Prostate gland (tissue), 2 donors: Measurements from ENCODE around the gene STK24. TPM values are rescaled to one million over a fixed set of nuclear protein-coding genes. Genes with fewer than 3 reads are reported as not detected.

Experiments used
- DNase-seq: peaks from one replicate; pipeline ENCODE4 v3.0.0-alpha.2; 2019; ENCODE audit warnings: low spot score
- H3K27ac ChIP-seq, 2 donors: fragments of 200-600 bp; sonication (generic); 2 replicates each; pipeline ENCODE4 v1.5.1; 2017 to 2019
- H3K27me3 ChIP-seq: fragments of 200-600 bp; sonication (generic); replicated peaks from 2 replicates; pipeline ENCODE4 v1.5.1; 2019; ENCODE audit not compliant: insufficient read depth
- H3K36me3 ChIP-seq, 2 donors: fragments of 200-600 bp; sonication (generic); 1 replicate in 1 of 2; 2 replicates in 1 of 2; pipeline versions ENCODE4 v1.5.1 to v1.8.1; 2017 to 2019
- H3K4me1 ChIP-seq: fragments of 200-600 bp; sonication (generic); replicated peaks from 2 replicates; pipeline ENCODE4 v1.5.1; 2019
- H3K4me3 ChIP-seq, 2 donors: fragments of 200-600 bp; sonication (generic); 2 replicates each; pipeline ENCODE4 v1.5.1; 2017 to 2019
- H3K9me3 ChIP-seq: fragments of 200-600 bp; sonication (generic); 2 replicates; pipeline ENCODE4 v1.5.1; 2017
- CTCF ChIP-seq, 4 experiments: fragments of 200-600 bp in 2 of 4; fragments of 450-650 bp in 2 of 4; sonication (generic) in 2 of 4; IDR thresholded peaks; 1 replicate in 3 of 4; 2 replicates in 1 of 4; pipeline ENCODE4 v1.5.1; 2016 to 2019; ENCODE audit warnings: antibody characterized with exemption in 4 of 4, mild to moderate bottlenecking in 2 of 4, moderate library complexity in 2 of 4
- POLR2A ChIP-seq: fragments of 450-650 bp; IDR thresholded peaks from one replicate; pipeline ENCODE4 v1.6.1; 2016; ENCODE audit warnings: antibody characterized with exemption, mild to moderate bottlenecking
- POLR2AphosphoS5 ChIP-seq: sonication (generic); formaldehyde crosslinking; IDR thresholded peaks from one replicate; pipeline ENCODE4 v1.6.1; 2017; ENCODE audit warnings: antibody characterized with exemption
- WGBS: methylation state at CpG from one replicate; pipeline ENCODE4 v1.1.5; 2018; 5-methylcytosine and 5-hydroxymethylcytosine counted together
- intact Hi-C: fragments of 100-400 bp; cut with DNase I; formaldehyde crosslinking; loops from one replicate; pipeline ENCODE4 v1.14.2; 2022
- total RNA-seq, 2 donors: library from RNA; depleted of rRNA; stranded (reverse); fragments of >200 nt; gene quantifications; one replicate each; pipeline ENCODE4 v1.1.0, GENCODE V29; 2016

The STK24 gene
- total RNA-seq, 2 donors from 2014 or later = 80.5 to 187 TPM

- 45% methylated on average over 6 of the region's 6 CpGs for whole genome bisulfite sequencing
- intact Hi-C loops = no loop called here
- H3K9me3 ChIP-seq = no peaks in the 10 kb centered on the region
- no peaks in the 10 kb centered on the region for H3K36me3 ChIP-seq
- peak; percentile 21 for DNase-seq
- H3K27me3 ChIP-seq = no peaks in the 10 kb centered on the region
- H3K4me1 ChIP-seq = no peaks in the 10 kb centered on the region
- no peak overlapping the region for H3K4me3 ChIP-seq
- no peak overlapping the region for H3K27ac ChIP-seq
- peak; percentile 23 for TF ChIP-seq POLR2AphosphoS5
- TF ChIP-seq CTCF (IDR thresholded peaks at IDR 0.05) = no peak
These were observed 6.0 kb upstream of the STK24 start for GRCh38 chr13:98582947-98583346.

GRCh38 chr13:98581971-98582702 lies 5.2 kb upstream of the STK24 start:
- Histone ChIP-seq H3K4me1 (no peaks in the 10 kb centered on the region), H3K27me3 (no peaks in the 10 kb centered on the region), H3K27ac (no peak overlapping the region), H3K4me3 (no peak overlapping the region), H3K36me3 (no peaks in the 10 kb centered on the region), H3K9me3 (no peaks in the 10 kb centered on the region)
- intact Hi-C loops = no loop called here
- no peak for TF ChIP-seq CTCF (IDR thresholded peaks at IDR 0.05)
- TF ChIP-seq POLR2A = no peak
- no peak for TF ChIP-seq POLR2AphosphoS5
- 53% methylated on average over 2 of the region's 2 CpGs for WGBS
- DNase-seq = no peak

- Histone ChIP-seq H3K36me3 (no peaks in the 10 kb centered on the region), H3K27ac (no peak overlapping the region), H3K27me3 (no peaks in the 10 kb centered on the region), H3K4me1 (no peaks in the 10 kb centered on the region), H3K9me3 (no peaks in the 10 kb centered on the region), H3K4me3 (no peak overlapping the region)
- no peak for DNase-seq
- intact Hi-C loops = no loop called here
- TF ChIP-seq POLR2AphosphoS5 (no peak), POLR2A (no peak), CTCF (IDR thresholded peaks at IDR 0.05) (no peak)
- WGBS = 96% methylated on average over 2 of the region's 2 CpGs
These were observed 4.5 kb upstream of the STK24 start for GRCh38 chr13:98581381-98581780.

GRCh38 chr13:98580420-98580819 lies 3.5 kb upstream of the STK24 start:
- TF ChIP-seq CTCF (IDR thresholded peaks at IDR 0.05) (no peak), POLR2AphosphoS5 (no peak), POLR2A (no peak)
- intact Hi-C loops = no loop called here
- no peaks in the 10 kb centered on the region for H3K4me1 ChIP-seq
- no peaks in the 10 kb centered on the region for H3K9me3 ChIP-seq
- no peak overlapping the region for H3K27ac ChIP-seq
- no peak overlapping the region for H3K4me3 ChIP-seq
- DNase-seq = no peak
- WGBS = 95% methylated on average over 2 of the region's 2 CpGs
- no peaks in the 10 kb centered on the region for H3K27me3 ChIP-seq
- no peaks in the 10 kb centered on the region for H3K36me3 ChIP-seq

GRCh38 chr13:98577836-98578285 lies 954 bp upstream of the STK24 start:
- Histone ChIP-seq H3K9me3 (no peaks in the 10 kb centered on the region), H3K4me1 (no peaks in the 10 kb centered on the region), H3K36me3 (no peaks in the 10 kb centered on the region), H3K27ac (peak overlapping the region; percentile 94), H3K27me3 (no peaks in the 10 kb centered on the region), H3K4me3 (peak overlapping the region; percentile 53 to 92)
- DNase-seq = no peak
- intact Hi-C loops = loop anchor here (5.0 to 10.0 kb wide), 5 partner anchors 36 to 1463 kb away; no protein-coding TSS in a partner anchor
- TF ChIP-seq POLR2AphosphoS5 (no peak), CTCF (IDR thresholded peaks at IDR 0.05) (no peak), POLR2A (no peak)
- WGBS = 28% methylated on average over 13 of the region's 13 CpGs
